SK-N-SH (cell line): ENCODE measurements around the gene KCNK18. TPM values are rescaled to one million over a fixed set of nuclear protein-coding genes. Genes with fewer than 3 reads are reported as not detected.

ENCODE experiments used
- CTCF ChIA-PET: fragments of 300-600, 350-600 bp; formaldehyde crosslinking; extraction: SDS; loops from one replicate; lab custom pipeline; 2021; lab: Yijun Ruan, JAX
- POLR2A ChIA-PET: fragments of 350-600 bp; sonication (Branson Sonifier 250); formaldehyde crosslinking; extraction: SDS; loops from one replicate; lab custom pipeline; 2020; ENCODE audit warnings: antibody characterized with exemption, inconsistent platforms; lab: Yijun Ruan, JAX
- DNase-seq: peaks from one replicate; pipeline ENCODE4 v3.0.0; 2012
- H2AFZ ChIP-seq: fragments of 200-600 bp; sonication (generic); 2 replicates; pipeline ENCODE4 v1.8.1; 2016; ENCODE audit warnings: antibody characterized with exemption, mild to moderate bottlenecking, low read depth
- H3F3A ChIP-seq: fragments of 200-600 bp; sonication (generic); replicated peaks from 2 replicates; pipeline ENCODE3; 2016; ENCODE audit warnings: antibody characterized with exemption, mild to moderate bottlenecking; ENCODE audit not compliant: insufficient read depth
- H3K27ac ChIP-seq, 2 experiments: fragments of 200-500 bp in 1 of 2; fragments of 200-600 bp in 1 of 2; sonication (Bioruptor generic) in 1 of 2; sonication (generic), shearing (Covaris generic) in 1 of 2; 2 replicates each; pipeline versions ENCODE4 v1.5.1 to v1.6.1; 2014 to 2016; ENCODE audit warnings: low read depth in 2 of 2, inconsistent platforms in 1 of 2, low read length in 1 of 2, mild to moderate bottlenecking in 1 of 2, mixed read lengths in 1 of 2
- H3K27me3 ChIP-seq: fragments of 200-600 bp; sonication (generic), shearing (Covaris generic); 2 replicates; pipeline ENCODE4 v1.6.1; 2016; ENCODE audit warnings: mixed run types; ENCODE audit not compliant: insufficient read depth
- H3K36me3 ChIP-seq, 2 experiments: fragments of 200-500 bp in 1 of 2; fragments of 200-600 bp in 1 of 2; sonication (Bioruptor generic) in 1 of 2; sonication (generic) in 1 of 2; replicated peaks in 1 of 2; 2 replicates each; pipeline versions ENCODE3 to v1.5.1; 2014 to 2016; ENCODE audit warnings: low read length in 1 of 2, mild to moderate bottlenecking in 1 of 2; ENCODE audit not compliant: insufficient read depth in 2 of 2, control insufficient read depth in 1 of 2
- H3K4me1 ChIP-seq, 2 experiments: fragments of 200-500 bp in 1 of 2; fragments of 200-600 bp in 1 of 2; sonication (Bioruptor generic) in 1 of 2; sonication (generic), shearing (Covaris generic) in 1 of 2; 2 replicates each; pipeline versions ENCODE4 v1.5.1 to v1.6.1; 2014 to 2016; ENCODE audit warnings: low read depth in 1 of 2, low read length in 1 of 2, mixed run types in 1 of 2; ENCODE audit not compliant: insufficient read depth in 2 of 2, control insufficient read depth in 1 of 2
- H3K4me2 ChIP-seq: fragments of 200-600 bp; sonication (generic), shearing (Covaris generic); 2 replicates; pipeline ENCODE4 v1.6.1; 2017; ENCODE audit warnings: mixed run types
- H3K4me3 ChIP-seq, 2 experiments: fragments of 200-500 bp in 1 of 2; fragments of 200-600 bp in 1 of 2; sonication (Bioruptor generic) in 1 of 2; sonication (generic), shearing (Covaris generic) in 1 of 2; 2 replicates each; pipeline versions ENCODE4 v1.5.1 to v1.8.1; 2014 to 2016; ENCODE audit warnings: low read depth in 2 of 2, inconsistent platforms in 1 of 2, low read length in 1 of 2, mild to moderate bottlenecking in 1 of 2, mixed read lengths in 1 of 2, moderate library complexity in 1 of 2
- H3K79me2 ChIP-seq: fragments of 200-600 bp; sonication (generic); 2 replicates; pipeline ENCODE4 v1.8.1; 2017; ENCODE audit warnings: mild to moderate bottlenecking; ENCODE audit not compliant: insufficient read depth
- H3K9ac ChIP-seq: fragments of 200-600 bp; sonication (generic); 2 replicates; pipeline ENCODE4 v1.6.1; 2017; ENCODE audit warnings: mixed run types
- H3K9me2 ChIP-seq: fragments of 200-600 bp; sonication (generic); 2 replicates; pipeline ENCODE4 v1.6.1; 2017; ENCODE audit warnings: mixed run types
- H3K9me3 ChIP-seq: fragments of 200-600 bp; sonication (generic); 2 replicates; pipeline ENCODE4 v1.6.1; 2017; ENCODE audit warnings: mixed run types, mild to moderate bottlenecking, moderate library complexity
- H4K20me1 ChIP-seq: fragments of 200-600 bp; sonication (generic); 2 replicates; pipeline ENCODE4 v1.6.1; 2017; ENCODE audit warnings: mild to moderate bottlenecking, mixed run types; ENCODE audit not compliant: insufficient read depth
- CHD2 ChIP-seq: fragments of 150-350 bp; IDR thresholded peaks from 2 replicates; pipeline ENCODE4 v1.6.1; 2018; ENCODE audit warnings: low read length; ENCODE audit not compliant: partially characterized antibody
- EP300 ChIP-seq, 2 experiments: IDR thresholded peaks; 2 replicates each; pipeline versions ENCODE4 v1.4.0 to v1.6.1; 2012; ENCODE audit warnings: borderline replicate concordance in 1 of 2, low read depth in 1 of 2, low read length in 1 of 2
- FOSL2 ChIP-seq: IDR thresholded peaks from 2 replicates; pipeline ENCODE4 v1.4.0; 2012; ENCODE audit warnings: low read depth, mild to moderate bottlenecking, moderate library complexity, borderline replicate concordance
- FOXJ3 ChIP-seq: sonication (generic); formaldehyde crosslinking; IDR thresholded peaks from 2 replicates; pipeline ENCODE4 v1.5.1; 2020; ENCODE audit warnings: mild to moderate bottlenecking, missing genetic modification reagents
- MEF2A ChIP-seq: IDR thresholded peaks from 2 replicates; pipeline ENCODE4 v1.4.0; 2012; ENCODE audit warnings: low read depth, borderline replicate concordance
- NFIC ChIP-seq: IDR thresholded peaks from 2 replicates; pipeline ENCODE4 v1.4.0; 2012; ENCODE audit warnings: borderline replicate concordance
- POLR2AphosphoS5 ChIP-seq: IDR thresholded peaks from 2 replicates; pipeline ENCODE4 v1.6.1; 2012; ENCODE audit warnings: low read depth, low read length
- RFX5 ChIP-seq: IDR thresholded peaks from 2 replicates; pipeline ENCODE4 v1.6.1; 2012; ENCODE audit warnings: mild to moderate bottlenecking, improper control_type of control experiment, low read length
- SMC3 ChIP-seq: IDR thresholded peaks from 2 replicates; pipeline ENCODE4 v1.6.1; 2012; ENCODE audit warnings: low read depth, low read length, improper control_type of control experiment
- TEAD4 ChIP-seq: IDR thresholded peaks from 2 replicates; pipeline ENCODE4 v1.4.0; 2012; ENCODE audit warnings: mild to moderate bottlenecking, borderline replicate concordance; ENCODE audit not compliant: insufficient read depth
- whole genome bisulfite sequencing: methylation state at CpG from one replicate; pipeline ENCODE4 v1.1.6; 2017; ENCODE audit warnings: low lambda C conversion rate; 5-methylcytosine and 5-hydroxymethylcytosine counted together
- polyA plus RNA-seq, 3 experiments: library from polyadenylated mRNA; depleted of rRNA; stranded (reverse); fragments of >200 nt; gene quantifications; 2 replicates each; pipeline ENCODE4 v1.2.3, GENCODE V29; 2012
- TF ChIP-seq, protein P1 (sequence below): IDR thresholded peaks from 2 replicates; pipeline ENCODE4; 2012
- TF ChIP-seq, protein P2 (sequence below): IDR thresholded peaks from 2 replicates; pipeline ENCODE4 v1.6.1; 2012; ENCODE audit warnings: mild to moderate bottlenecking, low read depth, low read length, moderate library complexity
- TF ChIP-seq, protein P3 (sequence below): IDR thresholded peaks from 2 replicates; pipeline ENCODE4 v1.4.0; 2012; ENCODE audit warnings: low read depth, borderline replicate concordance

KCNK18 gene
- polyA plus RNA-seq, 1 of the 3 experiments (the other 2 are of a cell fraction) = not detected

DNA sequence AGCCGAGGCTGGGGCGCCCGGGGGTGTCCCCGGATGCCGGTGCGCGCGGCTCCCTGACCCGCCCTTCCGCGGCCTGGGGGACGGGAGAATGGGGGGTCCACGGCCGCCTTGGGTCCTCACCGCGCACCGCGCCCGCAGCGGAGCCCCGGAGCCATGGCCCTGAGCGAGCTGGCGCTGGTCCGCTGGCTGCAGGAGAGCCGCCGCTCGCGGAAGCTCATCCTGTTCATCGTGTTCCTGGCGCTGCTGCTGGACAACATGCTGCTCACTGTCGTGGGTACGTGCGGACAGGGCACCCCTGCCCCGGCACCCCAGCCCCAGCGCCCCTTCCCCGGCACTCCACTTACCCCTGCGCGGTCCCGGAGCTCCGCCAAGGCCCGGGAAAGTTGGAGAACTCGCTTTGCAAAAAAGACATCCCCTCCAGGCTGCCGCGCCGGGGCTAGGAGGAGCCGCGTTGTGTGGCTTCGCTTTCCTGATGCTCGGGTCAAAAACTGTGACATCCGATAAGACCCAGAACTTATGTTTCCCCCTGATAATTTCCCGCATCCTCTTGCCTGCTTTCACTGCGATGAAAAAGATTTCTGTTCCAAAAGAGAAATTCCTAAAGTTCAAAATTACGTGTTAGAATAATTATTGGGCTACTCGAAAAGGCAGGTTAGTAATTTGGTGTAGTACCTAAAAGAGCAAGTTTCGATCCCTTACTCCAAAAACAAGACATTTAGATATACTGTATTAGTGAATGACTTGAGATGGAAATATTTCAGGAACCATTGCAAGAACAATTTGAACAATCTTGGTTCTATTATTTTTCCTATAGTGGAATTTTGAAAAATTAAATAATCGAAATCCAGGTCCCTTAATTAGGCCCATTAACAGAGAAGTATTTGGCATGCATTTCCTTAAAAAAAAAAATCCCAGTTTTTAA lies 44.5 kb downstream of the KCNK18 start:
- DNase-seq = peak; percentile 75
- no peaks in the 10 kb centered on the region for H3K79me2 ChIP-seq
- no peak overlapping the region for H3K4me2 ChIP-seq
- no peak overlapping the region for H3K9ac ChIP-seq
- WGBS = 58% methylated on average over 13 of the region's 56 CpGs
- TF ChIP-seq FOXJ3 (CRISPR knock-in tag) = no peak
- TF ChIP-seq FOSL2 = no peak
- TF ChIP-seq POLR2AphosphoS5 = no peak
- TF ChIP-seq TEAD4 = no peak
- TF ChIP-seq SMC3 = no peak
- no peak for TF ChIP-seq NFIC
- no peak for TF ChIP-seq RFX5
- no peak for TF ChIP-seq EP300 (IDR thresholded peaks at IDR 0.05; ENCODE audit: borderline replicate concordance in 1 of 2, low read depth in 1 of 2, low read length in 1 of 2)
- TF ChIP-seq MEF2A = no peak
- no peak for TF ChIP-seq CHD2
- TF ChIP-seq, protein P1, sequence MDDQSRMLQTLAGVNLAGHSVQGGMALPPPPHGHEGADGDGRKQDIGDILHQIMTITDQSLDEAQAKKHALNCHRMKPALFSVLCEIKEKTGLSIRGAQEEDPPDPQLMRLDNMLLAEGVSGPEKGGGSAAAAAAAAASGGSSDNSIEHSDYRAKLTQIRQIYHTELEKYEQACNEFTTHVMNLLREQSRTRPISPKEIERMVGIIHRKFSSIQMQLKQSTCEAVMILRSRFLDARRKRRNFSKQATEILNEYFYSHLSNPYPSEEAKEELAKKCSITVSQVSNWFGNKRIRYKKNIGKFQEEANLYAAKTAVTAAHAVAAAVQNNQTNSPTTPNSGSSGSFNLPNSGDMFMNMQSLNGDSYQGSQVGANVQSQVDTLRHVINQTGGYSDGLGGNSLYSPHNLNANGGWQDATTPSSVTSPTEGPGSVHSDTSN = no peak
- H2AFZ ChIP-seq = no peak overlapping the region
- H3K36me3 ChIP-seq = no peaks in the 10 kb centered on the region
- H4K20me1 ChIP-seq = no peaks in the 10 kb centered on the region
- no peaks in the 10 kb centered on the region for H3K9me2 ChIP-seq
- H3K4me1 ChIP-seq = no peaks in the 10 kb centered on the region; a peak in 1 of 4 replicates
- ChIA-PET CTCF (interaction anchor here (1.0 to 12.6 kb wide), 3 partner anchors 25 to 76 kb away, joined by 4 to 92 read pairs (median 4); no protein-coding TSS in a partner anchor), POLR2A (interaction anchor here (0.6 kb wide), 1 partner anchor 23 kb away, joined by 3 read pairs; no protein-coding TSS in a partner anchor)
- peak overlapping the region in 1 of 2 experiments; percentile 33; a peak in 1 of 4 replicates for H3K4me3 ChIP-seq
- H3K27ac ChIP-seq = no peak overlapping the region
- no peaks in the 10 kb centered on the region for H3K9me3 ChIP-seq
- no peaks in the 10 kb centered on the region for H3F3A ChIP-seq
- H3K27me3 ChIP-seq = 0 out of 2 replicates have a peak, but pooled peaks cover 20% of the 10 kb centered on the region

DNA sequence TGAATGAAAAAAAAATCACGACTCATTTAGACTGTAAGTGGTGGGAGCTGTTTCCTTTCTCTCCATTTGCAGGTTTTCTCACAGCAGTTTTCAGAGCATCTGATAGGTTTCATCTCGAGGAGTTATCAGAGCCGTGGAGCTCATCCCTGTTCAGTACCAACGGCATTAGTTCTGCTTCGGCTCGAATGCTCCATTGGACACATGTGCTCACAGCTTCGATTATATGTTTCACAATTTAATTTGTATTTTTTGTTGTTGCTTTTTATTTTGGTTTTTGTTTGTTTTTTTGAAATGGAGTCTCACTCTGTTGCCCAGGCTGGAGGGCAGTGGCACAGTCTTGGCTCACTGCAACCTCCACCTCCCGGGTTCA lies 45.2 kb downstream of the KCNK18 start:
- H3K4me1 ChIP-seq = no peaks in the 10 kb centered on the region; a peak in 1 of 4 replicates
- H3K4me3 ChIP-seq = no peak overlapping the region
- H4K20me1 ChIP-seq = no peaks in the 10 kb centered on the region
- H3K27me3 ChIP-seq = 0 out of 2 replicates have a peak, but pooled peaks cover 17% of the 10 kb centered on the region
- TF ChIP-seq, protein P2, sequence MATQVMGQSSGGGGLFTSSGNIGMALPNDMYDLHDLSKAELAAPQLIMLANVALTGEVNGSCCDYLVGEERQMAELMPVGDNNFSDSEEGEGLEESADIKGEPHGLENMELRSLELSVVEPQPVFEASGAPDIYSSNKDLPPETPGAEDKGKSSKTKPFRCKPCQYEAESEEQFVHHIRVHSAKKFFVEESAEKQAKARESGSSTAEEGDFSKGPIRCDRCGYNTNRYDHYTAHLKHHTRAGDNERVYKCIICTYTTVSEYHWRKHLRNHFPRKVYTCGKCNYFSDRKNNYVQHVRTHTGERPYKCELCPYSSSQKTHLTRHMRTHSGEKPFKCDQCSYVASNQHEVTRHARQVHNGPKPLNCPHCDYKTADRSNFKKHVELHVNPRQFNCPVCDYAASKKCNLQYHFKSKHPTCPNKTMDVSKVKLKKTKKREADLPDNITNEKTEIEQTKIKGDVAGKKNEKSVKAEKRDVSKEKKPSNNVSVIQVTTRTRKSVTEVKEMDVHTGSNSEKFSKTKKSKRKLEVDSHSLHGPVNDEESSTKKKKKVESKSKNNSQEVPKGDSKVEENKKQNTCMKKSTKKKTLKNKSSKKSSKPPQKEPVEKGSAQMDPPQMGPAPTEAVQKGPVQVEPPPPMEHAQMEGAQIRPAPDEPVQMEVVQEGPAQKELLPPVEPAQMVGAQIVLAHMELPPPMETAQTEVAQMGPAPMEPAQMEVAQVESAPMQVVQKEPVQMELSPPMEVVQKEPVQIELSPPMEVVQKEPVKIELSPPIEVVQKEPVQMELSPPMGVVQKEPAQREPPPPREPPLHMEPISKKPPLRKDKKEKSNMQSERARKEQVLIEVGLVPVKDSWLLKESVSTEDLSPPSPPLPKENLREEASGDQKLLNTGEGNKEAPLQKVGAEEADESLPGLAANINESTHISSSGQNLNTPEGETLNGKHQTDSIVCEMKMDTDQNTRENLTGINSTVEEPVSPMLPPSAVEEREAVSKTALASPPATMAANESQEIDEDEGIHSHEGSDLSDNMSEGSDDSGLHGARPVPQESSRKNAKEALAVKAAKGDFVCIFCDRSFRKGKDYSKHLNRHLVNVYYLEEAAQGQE = no peak
- TF ChIP-seq RFX5 = no peak
- TF ChIP-seq, protein P3, sequence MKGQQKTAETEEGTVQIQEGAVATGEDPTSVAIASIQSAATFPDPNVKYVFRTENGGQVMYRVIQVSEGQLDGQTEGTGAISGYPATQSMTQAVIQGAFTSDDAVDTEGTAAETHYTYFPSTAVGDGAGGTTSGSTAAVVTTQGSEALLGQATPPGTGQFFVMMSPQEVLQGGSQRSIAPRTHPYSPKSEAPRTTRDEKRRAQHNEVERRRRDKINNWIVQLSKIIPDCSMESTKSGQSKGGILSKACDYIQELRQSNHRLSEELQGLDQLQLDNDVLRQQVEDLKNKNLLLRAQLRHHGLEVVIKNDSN = no peak
- H3K9me2 ChIP-seq = no peaks in the 10 kb centered on the region
- no peaks in the 10 kb centered on the region for H3K9me3 ChIP-seq
- no peak overlapping the region for H3K4me2 ChIP-seq
- no peaks in the 10 kb centered on the region for H3K36me3 ChIP-seq
- ChIA-PET CTCF (interaction anchor here (1.1 to 12.6 kb wide), 3 partner anchors 26 to 75 kb away, joined by 3 to 92 read pairs (median 4); no protein-coding TSS in a partner anchor), POLR2A (interaction anchor here (0.6 kb wide), 1 partner anchor 23 kb away, joined by 3 read pairs; no protein-coding TSS in a partner anchor)
- no peaks in the 10 kb centered on the region for H3F3A ChIP-seq
- 84% methylated on average over 8 of the region's 8 CpGs for WGBS
- no peak overlapping the region for H2AFZ ChIP-seq
- no peak overlapping the region for H3K27ac ChIP-seq
- no peak overlapping the region for H3K9ac ChIP-seq
- no peaks in the 10 kb centered on the region for H3K79me2 ChIP-seq
- DNase-seq = no peak
